ENCODE measurements around the gene SHROOM3. TPM values are rescaled to one million over a fixed set of nuclear protein-coding genes. Genes with fewer than 3 reads are reported as not detected.
"Not testable (repeated sequence)": the region's sequence is repeated elsewhere in the genome, so short reads cannot be mapped to it uniquely, and the experiment has no call there.

The SHROOM3 gene
- total and polyA plus RNA-seq, 10 donors, result 0.37 to 23.9 (median 8.3) TPM

DNA sequence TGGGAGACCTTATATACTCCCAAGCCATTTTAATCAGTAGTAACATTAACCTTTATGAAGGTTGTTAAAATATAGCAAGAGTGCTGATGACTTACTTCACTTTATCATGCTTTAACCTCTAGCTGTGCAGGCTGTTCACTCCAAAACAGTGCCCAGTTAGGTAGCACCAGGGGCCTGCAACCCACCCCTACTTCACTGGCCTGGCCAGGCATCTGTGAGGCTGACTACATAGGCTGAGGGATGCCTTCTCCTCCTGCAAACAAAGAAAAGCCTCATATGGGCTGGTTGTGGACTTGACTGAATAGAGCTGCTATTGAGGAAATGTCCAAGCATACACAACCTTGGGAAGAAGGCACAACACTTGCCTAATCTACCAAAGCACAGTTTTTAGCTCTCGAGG, 172.8 kb downstream of the SHROOM3 start:
- Histone ChIP-seq H3K36me3 (no peaks in the 10 kb centered on the region), H3K27ac (peak overlapping the region in 6 of 8 donors; percentile 10 to 59 (median 44)), H3K4me1 (peaks cover 0 to 14% (median 3%) of the 10 kb centered on the region in 6 donors), H3K4me3 (no peak overlapping the region), H3K27me3 (replicated peaks in 1 of 7) (no peaks in the 10 kb centered on the region), H3K9me3 (no peaks in the 10 kb centered on the region)
- WGBS, 5 donors, result 91 to 100% (median 100%) methylated on average over 1 of the region's 1 CpG
- intact Hi-C loops (cut with DNase I; ENCODE audit: low total_unique reads), result no loop called here
- TF ChIP-seq POLR2A (IDR thresholded peaks at IDR 0.05) (no peak), CTCF (IDR thresholded peaks at IDR 0.05 in 8 of 11, conservative IDR thresholded peaks at IDR 0.05 in 3 of 11) (no peak), POLR2AphosphoS5 (IDR thresholded peaks at IDR 0.05) (no peak)
- no peak for DNase-seq

DNA sequence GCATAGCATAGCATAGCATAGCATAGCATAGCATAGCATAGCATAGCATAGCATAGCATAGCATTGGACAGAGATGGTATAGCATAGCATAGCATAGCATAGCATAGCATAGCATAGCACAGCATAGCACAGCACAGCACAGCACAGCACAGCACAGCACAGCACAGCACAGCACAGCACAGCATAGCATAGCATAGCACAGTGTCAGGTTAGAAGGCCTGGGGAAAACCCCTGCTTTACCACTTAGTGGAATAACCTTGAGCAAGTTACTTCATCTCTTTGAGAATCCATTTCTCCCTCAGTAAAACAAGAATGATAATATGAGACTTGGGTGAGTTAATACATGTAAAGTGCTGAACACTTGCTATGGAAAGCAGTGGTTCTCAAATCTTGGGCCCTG, 173.5 kb downstream of the SHROOM3 start:
- H3K36me3 ChIP-seq; H3K9me3 ChIP-seq; H3K4me3 ChIP-seq; intact Hi-C loops (cut with DNase I; ENCODE audit: low total_unique reads); H3K27ac ChIP-seq; DNase-seq; H3K27me3 ChIP-seq (replicated peaks in 1 of 7): not testable (repeated sequence)
- peaks cover 0 to 14% (median 3%) of the 10 kb centered on the region in 6 donors for H3K4me1 ChIP-seq

DNA sequence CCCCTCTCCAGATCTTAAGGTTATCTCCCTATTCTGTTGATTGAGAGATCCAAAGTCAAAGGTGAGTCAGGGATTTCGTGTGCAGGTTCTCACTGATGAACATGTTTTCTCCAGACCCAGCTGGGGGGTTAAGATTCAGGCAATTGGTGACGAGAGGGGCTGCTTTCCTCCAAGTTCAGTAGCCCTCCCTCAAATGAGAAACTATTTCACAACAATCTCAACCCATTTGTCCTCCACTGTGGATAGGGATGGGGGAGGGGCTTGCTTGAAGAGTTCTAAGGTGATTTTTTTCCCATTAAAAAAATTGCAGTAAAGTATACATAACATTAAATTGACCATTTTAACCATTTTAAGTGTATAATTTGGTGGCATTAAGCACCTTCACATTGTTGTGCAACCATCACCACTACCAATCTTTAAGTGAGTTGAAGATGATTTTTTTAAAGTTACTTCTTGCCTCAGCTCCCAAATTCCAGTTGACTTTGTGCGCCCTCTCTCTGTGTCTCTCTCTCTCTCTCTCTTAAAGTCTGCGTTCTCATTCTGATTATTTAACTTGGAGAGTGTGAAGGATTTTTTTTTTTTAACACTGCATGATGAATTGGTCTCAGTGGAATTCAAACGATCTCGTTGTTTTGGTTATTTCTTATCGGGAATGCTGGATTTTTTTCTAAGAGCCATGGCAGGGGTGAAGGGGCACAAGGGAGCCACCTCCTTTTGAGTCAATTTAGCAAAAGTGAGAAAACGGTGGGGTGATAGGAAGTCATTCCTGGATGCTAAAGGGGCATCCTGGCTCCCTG, 175.9 kb downstream of the SHROOM3 start:
- 49 to 65% (median 61%) methylated on average over 8 of the region's 8 CpGs for WGBS, 5 donors
- intact Hi-C loops (cut with DNase I; ENCODE audit: low total_unique reads), result no loop called here
- Histone ChIP-seq H3K4me1 (peaks cover 0 to 14% (median 3%) of the 10 kb centered on the region in 6 donors), H3K27me3 (replicated peaks in 1 of 7) (no peaks in the 10 kb centered on the region), H3K9me3 (no peaks in the 10 kb centered on the region), H3K4me3 (no peak overlapping the region), H3K27ac (peak overlapping the region in 2 of 8 donors; percentile 7 to 13), H3K36me3 (no peaks in the 10 kb centered on the region)
- TF ChIP-seq POLR2AphosphoS5 (IDR thresholded peaks at IDR 0.05) (no peak), POLR2A (IDR thresholded peaks at IDR 0.05) (no peak), CTCF (IDR thresholded peaks at IDR 0.05 in 8 of 11, conservative IDR thresholded peaks at IDR 0.05 in 3 of 11) (no peak)
- no peak for DNase-seq

GRCh38 chr4:76611616-76612207, 176.7 kb downstream of the SHROOM3 start:
- peak overlapping the region in 2 of 8 donors; percentile 7 to 13 for H3K27ac ChIP-seq

More at GRCh38 chr4:76611616-76612207, 176.7 kb downstream of the SHROOM3 start:
- Histone ChIP-seq H3K4me3 (no peak overlapping the region), H3K36me3 (no peaks in the 10 kb centered on the region), H3K27me3 (replicated peaks in 1 of 7) (no peaks in the 10 kb centered on the region), H3K9me3 (no peaks in the 10 kb centered on the region), H3K4me1 (peaks cover 0 to 14% (median 0%) of the 10 kb centered on the region in 6 donors)
- TF ChIP-seq POLR2AphosphoS5 (IDR thresholded peaks at IDR 0.05) (no peak), CTCF (IDR thresholded peaks at IDR 0.05 in 8 of 11, conservative IDR thresholded peaks at IDR 0.05 in 3 of 11) (no peak), POLR2A (IDR thresholded peaks at IDR 0.05) (no peak)
- WGBS, 5 donors, result 73 to 93% (median 85%) methylated on average over 6 of the region's 6 CpGs
- intact Hi-C loops (cut with DNase I; ENCODE audit: low total_unique reads), result no loop called here
- no peak for DNase-seq
